HG02588 (cell line): Measurements from ENCODE around the gene E2F3.

Experiments
- ATAC-seq: cut with Tn5 transposase; IDR thresholded peaks from one replicate; pipeline ENCODE4 v1.9.1; 2021; ENCODE audit warnings: mild to moderate bottlenecking, moderate library complexity; ENCODE audit not compliant: unreplicated experiment

Gene E2F3

DNA sequence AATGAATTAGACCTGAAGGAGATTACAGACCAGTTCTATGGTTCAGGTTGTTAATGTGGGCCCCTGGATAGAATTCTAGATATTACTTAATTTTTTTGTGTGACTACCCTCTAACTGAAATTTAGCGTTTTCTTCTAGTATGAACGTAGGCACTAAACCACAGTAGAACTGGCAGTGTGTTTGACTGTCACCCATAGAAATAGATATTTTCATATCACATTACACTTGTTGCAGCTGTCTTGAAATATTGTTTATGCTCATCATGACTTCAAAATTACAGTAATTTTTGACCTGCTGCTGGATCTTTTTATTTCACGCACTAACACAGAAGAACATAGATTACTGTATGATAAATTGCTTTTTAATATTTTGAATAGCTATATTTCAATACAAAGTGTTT, 31.6 kb downstream of the E2F3 start:
- no peak for ATAC-seq

DNA sequence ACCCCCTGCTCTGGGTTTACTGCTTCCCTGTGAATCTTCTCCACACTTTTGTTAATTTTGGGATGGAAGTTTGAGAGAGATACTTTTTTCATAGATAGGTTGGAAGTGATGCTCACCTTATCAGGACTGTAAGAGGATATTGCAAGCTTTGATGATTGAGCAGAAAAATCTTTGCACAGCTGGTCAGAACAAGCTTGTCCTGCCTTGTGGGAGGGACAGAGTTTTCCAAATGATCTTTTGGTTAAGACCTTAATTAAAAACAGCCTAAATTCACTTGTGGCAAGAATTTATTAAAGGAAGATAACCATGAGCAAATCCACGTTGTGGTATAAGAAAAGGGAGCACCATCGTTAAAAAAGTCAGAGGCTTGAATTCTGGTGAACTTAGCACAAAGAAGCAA, 32.2 kb downstream of the E2F3 start:
- no peak for ATAC-seq

DNA sequence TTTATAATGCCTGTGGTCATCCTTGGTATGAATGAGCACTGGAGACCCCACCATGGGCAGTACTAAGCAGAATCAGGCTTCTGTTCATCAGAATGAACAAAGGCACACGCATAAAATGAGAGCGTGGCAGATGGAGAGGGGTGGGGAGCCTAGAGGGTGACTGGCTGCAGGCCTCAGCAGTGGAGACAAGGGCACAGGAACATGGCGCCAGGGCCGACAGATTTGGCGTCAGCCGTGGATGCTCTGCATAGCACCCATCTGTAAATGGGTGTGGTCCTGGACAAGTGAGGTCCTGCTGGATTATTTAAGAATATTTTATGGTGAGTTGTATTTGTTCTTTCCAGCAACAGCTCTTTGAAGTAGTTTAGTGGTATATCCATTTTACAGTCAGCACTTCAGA, 33.1 kb downstream of the E2F3 start:
- no peak for ATAC-seq

DNA sequence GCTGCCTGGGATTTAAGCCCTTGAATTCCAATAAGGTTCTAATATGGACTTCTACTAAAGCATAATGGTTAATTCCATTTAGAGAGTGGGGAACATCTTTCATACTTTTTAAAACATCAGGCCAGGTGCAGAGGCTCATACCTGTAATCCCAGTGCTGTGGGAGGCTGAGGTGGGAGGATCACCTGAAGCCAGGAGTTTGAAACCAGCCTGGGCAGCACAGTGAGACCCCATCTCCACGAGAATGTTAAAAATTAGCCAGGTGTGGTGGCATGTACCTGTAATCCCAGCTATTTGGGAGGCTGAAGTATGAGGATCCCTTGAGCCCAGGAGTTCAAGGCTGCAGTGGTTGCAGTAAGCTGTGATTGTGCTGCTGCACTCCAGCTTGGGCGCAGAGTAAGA, 35.0 kb downstream of the E2F3 start:
- no peak for ATAC-seq

DNA sequence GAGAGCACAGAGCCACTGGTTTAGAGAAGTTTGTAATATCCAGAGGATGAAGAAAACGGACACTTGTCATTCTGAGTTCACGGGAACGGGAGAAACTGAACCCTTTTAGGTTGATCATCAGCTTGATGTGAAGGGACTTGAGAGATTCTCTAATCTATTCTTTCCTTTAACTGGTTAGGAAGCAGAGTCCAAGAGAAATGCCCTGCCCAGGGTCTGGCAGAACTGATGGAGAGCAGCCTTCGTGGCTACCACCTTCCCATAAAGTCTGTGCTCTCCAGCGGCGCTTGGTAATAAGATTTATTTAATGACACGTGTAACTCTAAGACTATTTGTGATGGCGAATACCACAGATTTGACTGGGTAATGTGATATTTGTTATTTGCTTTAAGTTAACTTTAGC, 36.0 kb downstream of the E2F3 start:
- ATAC-seq, result no peak

DNA sequence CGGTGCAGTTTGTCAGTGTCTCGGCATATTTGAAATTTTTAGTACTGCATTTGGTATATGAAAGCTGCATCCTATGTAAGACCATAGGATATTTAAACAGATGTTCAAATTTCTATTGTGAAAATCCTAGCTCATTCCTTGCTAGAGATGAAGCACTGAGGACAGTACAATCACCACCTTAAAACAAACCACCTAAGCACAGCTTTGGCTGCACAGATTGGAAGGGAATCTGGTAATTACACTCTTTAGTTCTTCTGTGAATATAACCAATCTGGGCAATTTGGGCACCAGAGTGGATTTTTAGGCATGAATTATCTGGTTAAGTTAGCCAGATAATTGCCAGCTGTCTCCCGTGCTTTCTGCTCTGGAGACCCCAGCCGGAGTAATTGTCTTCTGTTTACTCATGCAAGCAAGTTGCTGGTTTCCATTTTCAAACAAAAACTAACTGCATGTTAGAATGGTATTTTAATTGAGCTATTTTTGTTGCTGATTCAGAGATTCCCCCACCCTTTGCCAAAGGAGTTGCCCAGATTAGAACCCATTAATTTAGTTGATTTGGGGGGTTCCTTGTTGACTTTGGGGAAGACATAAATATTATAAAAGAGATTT, 36.9 kb downstream of the E2F3 start:
- no peak for ATAC-seq

DNA sequence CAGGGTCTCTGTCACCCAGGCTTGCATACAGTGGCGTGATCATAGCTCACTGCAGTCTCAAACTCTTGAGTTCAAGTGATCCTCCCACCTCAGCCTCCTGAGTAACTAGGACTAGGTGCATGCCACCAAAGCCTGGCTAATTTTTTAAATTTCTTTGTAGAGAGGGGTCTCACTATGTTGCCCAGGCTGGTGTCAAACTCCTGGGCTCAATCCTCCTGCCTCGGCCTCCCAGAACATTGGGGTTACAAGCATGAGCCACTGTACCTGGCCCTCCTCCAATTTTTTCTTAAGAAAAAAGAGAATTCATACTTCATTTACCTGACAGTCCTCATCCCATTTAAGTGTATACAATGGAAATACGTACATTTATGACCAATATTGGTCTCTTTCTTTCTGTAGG, 37.9 kb downstream of the E2F3 start:
- ATAC-seq, result no peak

DNA sequence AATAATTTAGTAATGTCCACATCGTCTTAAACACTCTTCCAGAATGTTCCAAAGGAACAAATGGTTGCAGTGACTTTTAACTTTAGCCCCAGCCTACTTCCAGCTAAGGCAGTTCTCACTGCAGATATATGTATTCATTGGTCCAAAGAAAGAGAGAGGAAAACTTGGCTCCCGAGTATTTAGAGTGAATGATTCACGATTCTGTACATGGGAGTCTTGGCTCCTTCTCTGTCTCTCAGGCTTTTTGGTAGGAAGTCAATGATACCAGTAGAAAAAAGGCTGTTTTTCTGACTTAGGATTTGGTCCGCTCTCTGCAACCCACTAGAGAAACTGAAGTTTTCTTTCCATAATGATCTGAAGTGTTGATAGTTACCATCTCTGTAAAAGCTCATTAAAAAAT, 38.6 kb downstream of the E2F3 start:
- ATAC-seq, result no peak

DNA sequence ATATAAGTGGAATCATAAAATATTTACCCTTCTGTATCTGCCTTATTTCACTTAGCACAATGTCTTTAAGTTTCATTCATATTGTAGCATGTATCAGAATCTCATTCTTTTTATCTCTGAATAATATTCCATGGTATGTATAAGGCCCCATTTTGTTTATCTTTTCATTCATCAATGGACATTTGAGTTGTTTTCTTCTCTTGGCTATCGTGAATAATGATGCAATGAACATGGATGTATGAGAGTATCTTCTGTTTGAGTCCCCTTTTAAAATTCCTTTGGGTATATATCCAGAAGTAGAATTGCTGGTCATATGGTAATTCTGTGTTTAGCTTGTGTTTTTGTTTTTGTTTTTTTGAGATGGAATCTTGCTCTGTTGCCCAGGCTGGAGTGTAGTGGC, 39.6 kb downstream of the E2F3 start:
- ATAC-seq, result no peak

DNA sequence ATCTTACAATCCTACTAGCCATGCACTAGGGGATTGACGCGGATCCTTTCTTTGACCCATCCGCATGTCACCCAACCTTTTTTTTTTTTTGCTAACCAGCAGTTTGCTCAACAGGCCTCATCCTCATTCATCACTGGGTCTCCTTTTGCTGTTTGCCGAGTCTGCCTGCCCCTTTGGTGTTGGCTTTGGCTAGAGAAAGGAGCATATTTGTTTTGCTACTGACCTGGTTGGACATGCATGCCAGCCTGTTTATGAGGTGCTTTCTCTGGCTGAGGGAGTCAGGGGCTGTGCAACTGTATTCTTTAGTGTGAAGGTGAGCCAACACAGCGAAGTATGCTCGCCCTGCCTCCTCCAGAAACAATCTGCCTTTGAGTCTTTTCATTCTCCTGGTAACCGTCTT, 40.2 kb downstream of the E2F3 start:
- ATAC-seq, result no peak

DNA sequence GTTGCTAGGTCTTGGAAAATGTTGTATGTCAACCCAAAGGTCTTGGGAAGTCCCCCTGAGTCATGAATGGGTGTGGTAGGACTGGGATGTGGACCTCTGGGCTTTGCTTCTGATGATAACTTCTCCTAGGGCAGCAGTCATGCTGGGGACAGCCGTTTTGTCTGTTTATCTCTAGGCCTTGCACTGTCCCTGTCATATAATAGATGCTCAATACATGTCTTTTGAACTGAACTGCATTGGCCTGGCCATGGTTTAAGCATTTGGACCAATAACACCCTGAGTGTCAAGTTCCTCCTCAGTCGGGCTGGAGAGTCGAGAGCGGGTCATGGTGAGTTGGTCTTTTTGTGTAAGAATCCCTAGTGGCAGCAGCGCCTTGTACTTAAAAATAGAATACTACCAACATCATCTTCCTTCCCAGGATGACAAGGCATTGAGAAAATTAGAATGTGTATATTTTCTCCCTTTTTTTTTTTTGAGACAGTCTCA, 43.1 kb downstream of the E2F3 start:
- no peak for ATAC-seq

DNA sequence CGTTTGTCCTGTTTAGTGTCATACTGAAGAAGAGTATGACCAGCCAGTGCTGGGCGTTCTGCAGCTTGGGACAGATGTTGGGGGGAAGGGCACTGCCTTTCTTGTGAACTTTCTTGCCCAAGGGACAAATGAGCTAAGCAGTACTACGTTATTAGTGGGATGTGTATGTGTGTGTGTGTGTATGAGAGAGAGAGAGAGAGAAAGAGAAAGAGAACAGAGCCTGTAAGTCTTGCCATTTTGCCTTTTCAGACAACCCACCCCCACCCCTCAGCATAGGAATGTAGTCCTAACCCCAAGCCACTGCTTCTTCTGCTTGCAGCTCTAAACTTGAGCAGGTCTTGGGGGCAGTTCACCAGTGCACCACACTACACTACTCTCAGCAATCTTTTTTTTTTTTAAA, 45.5 kb downstream of the E2F3 start:
- ATAC-seq, result no peak

DNA sequence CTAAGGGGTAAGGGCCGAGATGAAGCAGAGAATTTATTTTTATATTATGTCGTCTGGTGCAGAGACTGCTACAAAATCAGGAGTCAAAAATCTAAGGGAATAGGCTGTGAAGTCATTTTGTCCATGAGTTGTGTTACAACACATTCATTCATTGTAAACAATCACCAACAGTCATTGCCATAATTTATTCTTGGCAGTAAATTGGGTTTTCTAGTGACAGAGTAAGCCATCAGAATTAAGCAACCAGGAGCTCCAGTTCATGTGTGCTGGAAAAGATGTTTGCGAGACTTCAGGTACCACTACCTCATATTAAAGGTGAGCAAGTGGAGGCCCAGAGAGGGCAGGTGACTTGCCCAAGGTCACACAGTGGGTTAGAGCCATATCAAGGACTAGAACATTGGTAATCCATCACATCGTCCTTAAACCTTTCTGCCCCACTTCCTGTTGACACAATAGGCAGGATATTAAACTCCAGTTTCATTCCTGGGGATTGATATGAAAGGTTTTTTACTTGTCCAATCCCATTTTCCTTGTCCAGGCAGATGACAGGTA, 46.0 kb downstream of the E2F3 start:
- ATAC-seq, result no peak

DNA sequence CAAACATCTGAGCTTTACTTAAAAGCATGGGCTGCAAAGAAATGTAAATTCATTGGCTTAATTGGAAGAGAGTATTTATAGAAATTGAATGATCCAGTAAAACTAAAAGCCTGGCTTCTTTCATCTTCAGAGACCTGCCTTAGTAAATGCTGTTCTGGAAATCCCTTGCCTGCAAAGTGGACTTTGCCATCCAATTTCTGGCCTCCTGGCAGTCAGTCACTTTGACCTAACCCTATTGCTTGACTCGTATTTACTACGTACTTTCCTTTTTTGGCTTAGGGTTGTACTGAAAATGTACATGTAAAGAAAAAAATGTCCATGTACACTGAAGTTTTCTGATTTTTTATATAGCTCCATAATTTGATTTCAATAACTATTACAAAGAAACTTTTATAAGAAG, 47.1 kb downstream of the E2F3 start:
- no peak for ATAC-seq

DNA sequence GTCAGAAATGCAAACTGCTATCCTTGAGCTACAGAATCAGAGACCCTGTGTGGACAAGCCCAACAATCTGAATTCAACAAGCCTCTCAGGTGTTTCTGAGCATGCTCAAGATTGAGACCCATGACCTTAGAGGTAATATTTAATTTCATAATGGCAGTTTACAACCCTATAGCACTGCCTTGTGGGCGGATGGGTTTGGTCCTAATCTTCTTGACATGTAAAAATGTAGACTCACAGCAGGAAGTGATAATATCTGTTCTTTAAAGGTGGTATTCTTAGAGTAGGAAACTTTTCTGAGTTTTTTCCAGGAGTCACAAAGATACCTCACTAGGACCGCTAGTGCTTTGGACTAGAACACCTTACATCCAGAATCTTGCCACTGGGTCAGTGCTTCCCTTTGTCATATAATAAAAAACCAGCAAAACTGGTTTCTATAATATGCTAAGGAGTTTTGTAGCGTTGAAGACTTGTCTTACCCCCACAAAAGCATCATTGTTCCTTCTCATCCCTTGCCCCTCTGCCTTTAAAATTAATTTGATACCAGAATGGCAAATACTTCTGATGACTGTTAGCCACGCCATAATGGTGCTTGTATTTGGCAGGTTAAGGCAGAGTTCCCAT, 52.6 kb downstream of the E2F3 start:
- no peak for ATAC-seq

DNA sequence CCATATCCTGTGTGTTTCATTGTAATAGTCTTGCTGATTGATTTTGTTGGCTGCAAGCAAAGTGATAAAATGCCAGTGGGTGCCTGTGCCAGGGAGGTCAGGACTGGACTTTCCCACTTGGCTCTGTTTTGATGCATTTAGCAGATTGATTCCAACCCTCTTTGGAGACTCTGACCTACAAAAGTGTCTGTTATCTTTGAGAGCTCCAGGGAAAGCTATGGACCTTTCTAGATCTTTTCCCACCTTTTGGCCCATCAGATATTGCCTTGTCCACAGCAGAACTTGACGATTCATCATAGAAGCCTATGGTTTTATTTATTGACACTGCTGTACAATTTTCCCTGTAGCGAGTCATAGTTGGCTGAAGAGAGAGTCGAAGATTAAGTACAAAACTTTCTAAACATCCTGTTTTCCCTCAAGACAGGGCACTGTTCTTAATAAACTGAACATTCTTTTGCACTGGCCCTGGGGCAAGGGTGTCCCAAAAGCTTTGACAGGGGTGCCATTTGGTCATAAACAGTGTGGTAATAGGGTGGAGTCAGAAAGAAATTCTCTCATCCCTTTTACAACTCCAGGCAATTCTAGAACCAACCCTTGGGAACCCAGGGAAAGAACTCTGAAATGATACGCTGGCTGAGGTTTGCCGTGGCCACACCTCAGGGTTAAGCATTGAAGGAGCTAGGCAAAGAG, 53.7 kb downstream of the E2F3 start:
- no peak for ATAC-seq

DNA sequence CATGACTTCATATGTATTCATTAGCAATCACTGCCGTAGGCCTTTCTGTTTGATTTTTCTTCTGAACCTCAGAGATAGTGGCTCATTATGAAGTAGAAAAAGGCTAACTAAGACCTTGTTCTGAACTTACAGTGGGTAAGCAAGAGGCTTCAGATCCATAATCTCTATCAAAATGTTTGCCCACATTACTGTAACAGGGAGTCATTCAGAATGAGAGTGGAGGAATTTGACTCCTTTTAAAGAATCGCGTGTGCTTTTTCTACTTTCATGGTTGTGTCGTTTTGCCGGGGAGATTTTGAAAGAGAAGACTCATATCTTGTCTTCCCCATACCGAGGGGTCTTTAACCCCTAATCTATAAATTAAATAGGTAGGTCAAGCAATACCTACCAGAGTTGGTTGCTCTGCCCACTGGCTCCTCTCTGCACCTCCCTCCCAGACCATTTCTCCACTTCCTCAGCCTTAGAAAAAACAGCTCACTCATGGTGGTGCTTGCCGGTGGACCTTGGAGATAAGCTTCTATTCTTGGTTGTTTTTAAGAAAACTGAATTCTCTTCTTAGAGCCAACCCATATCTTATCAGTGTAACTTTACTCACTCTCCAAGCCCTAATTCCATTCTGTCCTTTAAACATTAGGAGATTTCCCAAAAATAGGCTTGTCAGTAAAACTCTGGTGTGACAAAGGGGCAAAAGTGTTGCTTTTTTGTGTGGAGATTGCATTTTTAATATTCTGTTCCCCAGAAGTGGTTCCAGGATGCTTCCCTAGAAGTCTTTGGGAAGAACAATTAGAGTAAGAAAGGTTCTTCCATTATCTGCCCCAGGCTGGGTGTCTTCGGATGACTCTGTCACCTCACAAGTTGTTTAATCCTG, 56.6 kb downstream of the E2F3 start:
- no peak for ATAC-seq

DNA sequence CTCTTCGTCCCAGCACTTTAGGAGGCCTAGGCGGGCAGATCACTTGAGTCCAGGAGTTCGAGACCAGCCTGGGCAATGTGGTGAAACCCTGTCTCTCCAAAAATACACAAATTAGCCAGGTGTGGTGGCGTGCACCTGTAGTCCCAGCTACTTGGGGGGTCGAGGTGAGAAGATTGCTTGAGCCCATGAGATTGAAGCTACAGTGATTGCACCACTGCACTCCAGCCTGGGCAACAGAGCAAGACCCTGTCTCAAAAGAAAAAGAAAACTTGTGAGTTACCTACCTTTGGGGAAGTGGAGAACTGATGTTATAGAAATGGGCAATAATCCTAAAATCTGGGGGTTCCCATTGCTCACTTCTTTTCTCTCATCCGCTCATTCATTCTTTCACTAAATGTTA, 58.0 kb downstream of the E2F3 start:
- ATAC-seq, result no peak

DNA sequence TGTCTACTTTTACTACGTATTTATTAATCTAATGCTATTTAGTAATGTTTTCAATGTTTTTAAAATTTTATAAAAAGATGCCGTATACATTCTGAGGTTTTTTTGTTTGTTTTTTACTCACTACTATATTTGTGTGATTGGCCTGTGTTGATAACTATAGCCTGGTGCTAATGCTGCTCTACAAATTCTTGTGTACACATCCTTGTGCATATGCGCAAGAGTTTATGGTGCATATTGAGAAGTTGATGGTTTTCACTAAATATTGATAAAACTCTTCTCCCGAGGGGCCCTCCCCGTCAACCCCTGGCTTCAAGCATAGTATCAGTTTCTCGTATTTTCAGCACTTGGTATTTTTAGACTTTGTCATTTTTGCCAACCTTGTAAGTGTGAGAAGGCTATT, 59.9 kb downstream of the E2F3 start:
- ATAC-seq, result no peak

DNA sequence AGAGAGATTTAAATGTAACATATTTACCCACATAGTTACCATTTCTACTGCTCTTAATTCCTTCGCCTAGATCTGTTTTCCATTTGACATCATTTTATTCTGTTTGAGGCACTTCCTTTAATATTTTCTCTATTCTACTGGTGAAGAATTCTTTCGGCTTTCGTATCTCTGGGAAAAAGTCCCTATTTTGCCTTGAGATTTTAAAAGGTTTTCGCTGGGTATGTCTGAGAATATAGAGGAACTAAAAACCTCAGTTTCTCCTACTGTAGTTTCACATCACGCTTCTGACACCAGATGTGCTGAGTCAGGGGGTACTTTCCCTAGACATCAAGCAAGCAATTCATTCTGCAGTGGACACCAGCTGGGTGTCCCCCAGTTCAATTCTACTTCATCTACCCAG, 61.7 kb downstream of the E2F3 start:
- peak; percentile 56 for ATAC-seq

DNA sequence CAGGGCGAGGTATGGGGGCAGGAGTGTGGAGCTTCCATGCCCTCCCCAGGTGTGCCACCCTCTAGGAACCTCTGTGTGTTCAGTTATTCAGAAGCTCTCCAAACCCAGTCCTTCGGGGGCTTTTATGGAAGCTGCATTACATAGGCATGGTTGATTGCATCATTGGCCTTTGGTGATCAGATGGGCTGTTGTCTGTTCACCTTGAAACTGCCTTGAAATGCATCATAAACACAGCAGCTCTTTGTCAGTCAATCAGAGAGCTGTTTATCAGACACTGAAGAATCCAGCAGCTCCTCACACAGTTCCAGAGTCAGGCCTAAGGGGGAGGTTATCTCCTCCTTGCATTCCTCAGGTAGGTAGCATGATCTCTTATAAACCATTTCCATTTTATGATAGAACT, 62.4 kb downstream of the E2F3 start:
- no peak for ATAC-seq
